HG03139 (cell line): ENCODE data around the gene ALOX15.
"Not testable (repeated sequence)": the region's sequence is repeated elsewhere in the genome, so short reads cannot be mapped to it uniquely, and the experiment has no call there.

Experiments used
- ATAC-seq: cut with Tn5 transposase; IDR thresholded peaks from one replicate; pipeline ENCODE4 v1.9.1; 2021; ENCODE audit not compliant: unreplicated experiment

ALOX15 gene, protein sequence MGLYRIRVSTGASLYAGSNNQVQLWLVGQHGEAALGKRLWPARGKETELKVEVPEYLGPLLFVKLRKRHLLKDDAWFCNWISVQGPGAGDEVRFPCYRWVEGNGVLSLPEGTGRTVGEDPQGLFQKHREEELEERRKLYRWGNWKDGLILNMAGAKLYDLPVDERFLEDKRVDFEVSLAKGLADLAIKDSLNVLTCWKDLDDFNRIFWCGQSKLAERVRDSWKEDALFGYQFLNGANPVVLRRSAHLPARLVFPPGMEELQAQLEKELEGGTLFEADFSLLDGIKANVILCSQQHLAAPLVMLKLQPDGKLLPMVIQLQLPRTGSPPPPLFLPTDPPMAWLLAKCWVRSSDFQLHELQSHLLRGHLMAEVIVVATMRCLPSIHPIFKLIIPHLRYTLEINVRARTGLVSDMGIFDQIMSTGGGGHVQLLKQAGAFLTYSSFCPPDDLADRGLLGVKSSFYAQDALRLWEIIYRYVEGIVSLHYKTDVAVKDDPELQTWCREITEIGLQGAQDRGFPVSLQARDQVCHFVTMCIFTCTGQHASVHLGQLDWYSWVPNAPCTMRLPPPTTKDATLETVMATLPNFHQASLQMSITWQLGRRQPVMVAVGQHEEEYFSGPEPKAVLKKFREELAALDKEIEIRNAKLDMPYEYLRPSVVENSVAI

DNA sequence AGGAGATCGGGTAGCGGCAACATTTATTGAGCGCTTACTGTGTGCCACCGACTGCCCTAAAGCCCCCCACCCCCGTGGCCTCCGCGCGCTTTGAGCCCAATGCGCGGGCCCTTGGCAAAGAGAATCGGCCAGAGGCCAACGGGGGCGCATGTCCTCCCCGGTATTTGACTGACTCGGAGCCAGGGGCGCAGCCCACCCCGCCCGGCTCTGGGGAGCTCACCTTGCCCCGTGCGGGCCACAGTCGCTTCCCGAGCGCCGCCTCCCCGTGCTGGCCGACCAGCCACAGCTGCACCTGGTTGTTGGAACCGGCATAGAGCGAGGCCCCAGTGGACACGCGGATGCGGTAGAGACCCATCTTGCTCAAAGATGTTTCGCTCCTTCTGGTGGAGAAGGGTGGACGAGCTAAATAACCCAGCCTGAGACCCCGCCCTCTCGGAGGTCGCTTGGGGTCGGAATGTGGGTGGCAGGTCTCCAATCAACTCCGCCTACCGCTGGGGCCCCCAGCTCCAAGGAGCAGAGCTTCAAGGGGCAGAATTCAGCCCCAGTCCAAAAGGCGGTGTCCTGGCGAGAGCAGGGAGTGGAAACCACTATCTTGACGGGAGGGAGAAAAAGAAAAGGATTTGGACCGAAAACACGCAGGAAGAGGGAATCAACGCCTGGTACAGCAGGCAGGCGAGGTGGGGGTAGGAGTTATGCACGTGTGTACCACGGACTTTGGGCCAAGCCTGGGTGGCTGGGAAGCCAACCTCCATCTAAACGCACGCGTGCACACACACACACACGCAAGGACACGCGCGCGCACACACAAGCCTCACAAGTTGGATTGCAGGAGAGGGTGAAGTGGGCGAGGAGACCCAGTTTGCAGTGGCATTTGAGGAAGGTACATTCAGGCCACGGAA lies at the start of gene ALOX15:
Gene ALOX15 (minus strand): TSS at position 382 of the 899 bp plus-strand sequence. CDS start 27 bp downstream, at position 355.
- no peak for ATAC-seq

DNA sequence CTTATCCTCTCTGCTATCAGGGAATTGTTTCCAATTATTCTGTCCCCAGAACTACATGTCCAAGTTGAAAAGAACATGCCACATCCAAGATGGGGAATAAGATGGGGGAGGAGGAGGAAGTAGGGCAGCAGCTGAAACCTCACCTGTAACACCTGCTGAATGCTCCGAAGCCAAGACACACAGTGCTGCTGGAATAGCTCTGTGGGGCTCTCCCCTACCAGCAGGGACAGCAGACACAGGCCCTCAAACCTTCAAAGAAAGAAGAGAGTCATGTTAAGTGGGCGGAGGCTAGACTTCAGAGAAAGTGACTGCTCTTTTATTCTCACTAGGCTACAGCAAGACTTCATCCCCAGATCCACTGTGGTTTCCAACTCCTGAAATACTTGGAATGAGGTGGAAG lies 49.3 kb upstream of the ALOX15 start:
- ATAC-seq = no peak

DNA sequence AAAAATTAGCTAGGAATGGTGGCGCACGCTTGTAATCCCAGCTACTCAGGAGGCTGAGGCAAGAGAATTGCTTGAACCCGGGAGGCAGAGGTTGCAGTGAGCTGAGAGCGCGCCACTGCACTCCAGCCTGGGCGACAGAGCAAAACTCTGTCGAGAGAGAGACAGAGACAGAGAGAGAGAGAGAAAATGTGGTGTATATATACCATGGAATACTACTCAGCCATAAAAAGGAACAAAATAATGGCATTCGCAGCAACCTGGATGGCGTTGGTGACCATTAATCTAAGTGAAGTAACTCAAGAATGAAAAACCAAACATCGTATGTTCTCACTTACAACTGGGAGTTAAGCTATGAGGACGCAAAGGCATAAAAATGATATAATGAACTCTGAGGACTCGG lies 48.4 kb upstream of the ALOX15 start:
- not testable (repeated sequence) for ATAC-seq

DNA sequence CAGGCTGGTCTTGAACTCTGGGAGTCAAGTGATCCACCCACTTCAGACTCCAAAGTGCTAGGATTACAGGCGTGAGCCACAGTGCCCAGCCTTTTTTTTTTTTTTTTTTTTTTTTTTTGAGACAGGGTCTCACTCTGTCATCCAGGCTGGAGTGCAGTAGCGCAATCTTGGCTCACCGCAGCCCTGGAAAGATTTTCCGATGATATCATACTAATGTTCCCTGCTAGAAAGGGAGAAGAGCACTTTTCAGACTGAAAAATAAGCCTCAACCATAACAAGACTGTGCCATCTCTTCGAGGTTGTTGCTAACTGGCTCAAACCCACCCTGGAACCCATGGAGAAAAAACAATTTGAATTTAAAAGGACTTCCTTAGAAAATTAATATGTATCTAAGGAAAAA lies 42.3 kb upstream of the ALOX15 start:
- ATAC-seq = not testable (repeated sequence)

DNA sequence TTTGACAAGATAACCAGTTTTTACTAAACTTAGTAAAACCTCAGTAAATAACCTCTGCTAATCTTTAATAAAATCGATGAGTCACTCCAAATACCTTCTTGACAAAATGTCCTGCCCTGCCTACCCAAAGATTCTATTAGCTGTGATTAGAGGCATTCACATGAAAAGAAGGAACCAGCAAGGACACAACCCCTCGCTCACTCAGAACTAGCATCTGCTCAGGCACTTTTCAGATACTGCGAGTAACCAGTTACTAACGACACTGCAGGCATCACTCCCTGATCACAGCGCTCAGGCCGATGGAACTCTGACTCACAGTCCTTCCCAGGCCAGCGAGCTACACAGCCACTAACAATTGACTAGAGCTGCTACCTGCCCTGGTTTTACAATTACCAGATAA lies 38.2 kb upstream of the ALOX15 start:
- ATAC-seq = no peak

DNA sequence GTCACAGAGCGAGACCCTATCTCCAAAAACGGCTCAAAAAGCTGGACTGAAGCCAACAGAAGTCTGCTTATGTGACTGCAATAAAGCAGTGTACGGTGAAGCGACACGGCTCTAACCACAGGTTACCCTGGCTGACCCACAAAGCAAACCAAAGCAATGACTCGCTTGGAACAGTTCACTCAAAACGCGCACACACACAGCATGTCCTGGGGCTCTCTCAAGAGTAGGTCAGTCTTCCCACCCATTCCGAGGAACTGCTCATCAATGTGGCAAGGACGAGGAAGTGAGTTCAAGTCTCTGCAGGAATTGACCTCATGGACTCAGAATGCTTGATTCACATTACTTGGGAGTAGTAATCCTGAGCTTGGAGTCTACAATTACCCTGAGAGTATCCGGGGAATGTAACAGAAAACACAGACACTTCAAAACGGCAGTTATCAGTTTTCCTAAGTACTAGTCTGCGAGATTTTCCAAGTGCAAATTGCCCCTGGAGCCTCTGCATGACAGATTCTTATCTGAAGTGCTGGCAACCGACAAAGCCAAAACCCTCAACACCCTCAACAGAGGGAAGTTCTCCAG lies 37.1 kb upstream of the ALOX15 start:
- no peak for ATAC-seq

DNA sequence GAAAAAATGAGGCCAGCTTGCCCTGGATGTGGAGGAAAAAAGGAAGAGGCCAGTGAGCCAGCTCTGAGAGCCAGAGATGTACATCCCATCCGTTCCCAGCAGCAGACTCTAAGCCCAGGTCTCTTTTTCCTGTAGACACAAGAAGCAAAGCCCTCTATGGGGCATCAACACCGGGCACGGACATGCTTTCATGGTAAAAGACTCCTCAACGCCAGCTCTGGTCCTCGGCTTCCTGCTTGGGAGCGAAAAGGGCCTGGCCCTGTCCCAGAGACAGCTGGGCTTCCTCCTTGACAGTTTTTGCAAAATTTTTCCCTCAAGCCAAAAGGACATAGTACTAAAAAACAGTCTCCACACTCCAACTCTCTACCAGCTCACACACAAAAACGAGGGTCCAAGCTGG lies 35.3 kb upstream of the ALOX15 start:
- no peak for ATAC-seq

DNA sequence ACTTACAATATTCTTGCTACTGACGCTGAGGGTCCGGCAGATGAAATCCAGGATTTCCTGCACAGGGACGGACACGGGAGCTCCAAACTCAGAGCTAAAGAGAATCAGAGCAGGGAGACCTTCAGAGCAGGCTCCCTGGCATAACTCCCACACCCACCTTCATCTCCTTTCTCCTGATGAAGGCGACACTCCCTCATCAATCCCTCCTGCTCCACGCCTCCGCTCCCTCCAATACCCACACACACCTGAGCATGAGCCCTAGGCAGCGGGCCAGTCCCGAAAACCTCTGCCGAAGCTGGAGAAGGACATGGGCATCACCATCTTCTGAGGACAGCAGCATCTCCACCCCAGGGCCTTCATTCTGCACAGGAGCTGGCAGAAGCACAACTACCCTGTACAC lies 34.3 kb upstream of the ALOX15 start:
- no peak for ATAC-seq

DNA sequence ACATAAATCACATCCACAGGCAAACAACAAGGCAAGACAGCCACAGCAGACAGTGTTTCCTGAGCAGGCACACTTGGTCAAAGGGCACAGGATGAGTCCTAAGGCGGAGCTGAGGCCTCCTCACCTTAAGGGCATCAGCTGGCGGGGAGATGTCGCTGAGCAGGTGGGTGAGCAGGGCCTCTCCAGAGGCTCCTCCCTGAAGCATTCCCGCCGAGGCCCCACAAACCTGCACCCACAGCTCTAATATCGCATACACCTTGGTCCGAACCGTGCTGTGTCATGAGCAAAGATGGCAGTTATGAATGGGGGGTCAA lies 33.2 kb upstream of the ALOX15 start:
- no peak for ATAC-seq

DNA sequence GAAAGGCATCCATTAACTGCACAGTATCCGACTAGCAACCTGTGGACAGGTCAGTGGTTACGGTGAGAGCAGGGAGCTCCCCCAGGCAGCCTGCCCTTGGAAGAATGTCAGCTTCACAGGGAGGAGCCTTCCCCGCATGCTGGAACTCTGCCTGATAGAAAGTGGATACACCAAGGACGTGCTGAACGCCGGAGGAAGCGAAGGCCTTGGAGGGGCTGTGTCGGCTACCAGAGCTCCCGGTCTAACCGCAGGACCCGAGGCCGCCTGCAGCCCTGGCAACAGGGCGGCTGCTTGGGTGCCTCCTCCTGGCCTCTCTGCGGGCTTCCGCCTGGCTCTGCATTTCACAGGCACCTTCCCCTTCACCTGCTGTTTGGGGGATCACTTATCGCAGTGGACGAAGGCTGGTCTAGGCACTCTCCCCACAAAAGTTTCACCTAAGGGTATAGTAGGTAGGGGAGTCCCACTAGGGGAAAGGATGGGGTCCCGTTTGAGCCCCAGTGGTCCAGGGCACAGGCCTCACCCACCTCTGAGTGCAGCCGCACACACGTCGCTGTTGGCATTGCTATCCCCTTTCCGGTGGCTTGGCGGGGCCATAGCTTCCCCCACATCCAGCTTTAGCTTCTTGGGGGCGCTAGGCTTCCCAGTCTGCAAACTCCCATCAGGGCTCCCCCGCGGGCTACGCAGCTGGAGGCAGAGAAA lies 32.7 kb upstream of the ALOX15 start:
- ATAC-seq = no peak

DNA sequence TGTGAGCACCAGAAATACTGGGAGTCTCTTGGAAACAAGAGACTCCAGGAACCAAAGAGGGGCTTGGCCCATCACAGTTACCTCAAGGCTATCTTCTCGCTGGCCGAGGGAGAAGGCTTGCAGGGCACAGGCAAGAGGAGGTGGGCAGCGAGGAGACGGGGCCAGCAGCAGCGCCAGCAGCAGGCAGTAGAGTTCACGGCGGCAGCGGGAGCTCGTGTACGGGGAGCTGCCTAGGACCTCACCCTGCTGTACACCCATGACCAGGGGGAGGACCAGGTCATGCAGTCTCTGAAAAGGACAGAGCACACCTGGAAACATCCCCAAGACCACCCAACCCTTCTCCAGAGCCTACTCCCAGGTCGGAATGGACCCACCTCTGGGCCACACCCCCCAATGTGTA lies 31.7 kb upstream of the ALOX15 start:
- no peak for ATAC-seq

DNA sequence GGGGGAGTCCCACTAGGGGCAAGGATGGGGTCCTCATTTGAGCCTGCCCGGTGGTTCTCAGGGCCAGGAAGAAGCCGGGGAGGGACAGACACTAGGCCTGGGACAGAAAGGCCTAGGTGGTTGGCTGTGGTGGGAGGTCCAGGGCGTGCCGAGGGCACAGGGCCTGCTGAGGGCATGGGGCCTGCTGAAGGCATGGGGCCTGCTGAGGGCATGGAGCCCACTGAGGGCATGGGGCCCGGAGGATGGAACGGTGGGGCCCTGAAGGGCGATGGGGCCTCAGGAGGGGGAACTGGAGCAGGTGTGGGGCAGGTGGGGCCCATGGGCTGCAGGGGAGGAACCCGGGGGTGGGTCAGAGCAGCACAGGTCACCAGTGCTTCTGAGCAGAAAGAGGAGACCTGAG lies 31.3 kb upstream of the ALOX15 start:
- ATAC-seq = no peak

DNA sequence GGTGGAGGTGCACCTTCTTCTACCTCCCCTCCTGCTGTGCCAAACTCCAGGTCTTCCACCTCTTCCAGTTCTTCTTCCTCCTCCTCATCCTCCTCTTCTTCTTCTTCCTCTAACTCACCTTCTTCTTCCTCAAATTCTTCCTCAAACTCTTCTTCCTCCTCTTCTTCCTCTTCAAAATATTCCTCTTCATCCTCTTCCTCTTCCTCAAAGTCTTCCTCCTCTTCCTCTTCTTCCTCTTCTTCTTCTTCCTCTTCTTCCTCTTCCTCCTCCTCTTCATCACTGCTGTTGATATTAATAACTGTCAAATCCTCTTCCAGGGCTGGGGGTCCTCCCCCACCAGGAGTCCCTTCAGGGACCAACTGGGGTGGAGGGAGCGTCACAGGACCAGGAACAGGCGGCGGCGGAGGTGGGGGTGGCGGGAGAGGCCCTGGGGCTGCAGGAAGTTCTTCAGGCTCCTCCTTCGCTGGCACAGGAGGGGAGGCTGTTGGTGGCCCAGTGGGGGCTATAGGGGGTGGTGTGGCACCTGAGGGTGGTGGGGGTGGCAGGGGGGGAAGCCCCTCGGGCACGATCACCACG lies 30.7 kb upstream of the ALOX15 start:
- no peak for ATAC-seq

DNA sequence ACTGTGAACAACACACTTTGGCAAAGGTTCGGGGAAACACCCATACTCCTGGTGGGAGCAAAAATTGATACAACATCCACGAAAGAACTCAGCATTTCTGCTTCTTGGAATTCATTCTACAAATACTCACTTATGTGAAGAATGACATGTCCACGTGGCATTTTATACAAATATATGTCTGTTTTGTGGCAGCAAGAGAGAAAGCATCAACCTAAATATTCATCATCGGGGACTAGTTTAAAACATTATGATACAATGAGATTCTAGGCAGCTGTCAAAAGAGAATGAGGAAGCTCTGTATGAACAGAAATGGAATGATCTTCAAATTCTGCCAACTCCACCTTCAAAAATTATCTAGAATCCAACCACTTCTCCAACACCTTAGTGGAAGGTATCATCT lies 25.7 kb upstream of the ALOX15 start:
- ATAC-seq = no peak

DNA sequence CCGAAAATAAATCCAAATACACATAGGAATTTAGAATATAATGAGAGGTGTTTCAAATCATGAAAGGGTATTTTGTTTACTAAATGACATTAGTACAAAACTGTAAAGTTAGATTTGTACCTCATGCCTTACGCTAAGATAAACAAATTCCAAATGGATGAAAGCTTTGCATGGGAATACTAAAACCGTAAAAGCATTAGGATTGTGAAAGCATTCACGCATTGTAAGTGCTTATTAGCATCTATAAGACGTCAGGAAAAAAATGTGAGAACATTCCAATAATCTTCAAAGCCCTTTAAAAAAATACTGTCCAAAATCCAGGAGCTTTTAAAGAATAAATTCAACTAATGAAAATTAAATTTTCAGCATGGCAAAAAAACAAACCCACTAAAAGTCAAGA lies 24.8 kb upstream of the ALOX15 start:
- ATAC-seq = no peak

DNA sequence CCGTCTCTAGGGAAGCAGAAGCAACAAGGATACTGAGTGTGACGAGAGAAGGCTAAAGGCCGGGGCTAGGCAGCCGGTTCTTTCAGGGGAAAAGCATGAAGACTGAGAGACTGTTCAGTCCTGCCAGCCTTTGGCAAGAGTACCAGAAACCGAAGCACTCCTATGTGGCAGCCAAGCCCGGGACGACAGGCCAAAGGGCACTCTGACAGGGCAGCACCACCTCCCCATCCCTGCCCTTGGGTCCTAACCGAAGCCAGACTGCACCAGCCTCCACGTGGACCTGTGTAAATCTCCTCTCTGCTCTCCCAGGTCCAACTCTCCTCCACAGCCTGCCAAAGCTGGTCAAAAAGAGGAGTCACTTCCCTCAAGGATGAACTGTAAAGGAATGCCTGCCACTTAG lies 23.5 kb upstream of the ALOX15 start:
- ATAC-seq = no peak

DNA sequence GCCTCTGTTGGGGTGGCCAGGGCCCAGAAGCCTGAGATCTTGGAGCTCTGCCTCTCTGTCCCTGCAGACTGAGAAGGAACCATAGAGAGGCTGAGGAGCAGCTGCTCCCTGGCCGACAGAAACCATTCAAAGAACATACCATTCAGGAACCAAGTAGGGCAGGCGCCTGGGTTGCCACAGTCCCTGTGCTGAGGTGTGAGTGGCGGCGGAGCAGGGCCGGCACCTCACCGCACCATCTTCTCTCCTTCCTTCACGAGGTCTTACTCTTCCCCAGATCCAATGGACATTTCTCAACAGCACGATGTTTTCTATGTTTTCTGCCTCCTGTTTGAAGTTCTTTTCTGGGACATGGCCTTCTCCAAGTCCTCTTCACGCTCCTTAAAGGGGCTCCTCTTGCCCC lies 22.8 kb upstream of the ALOX15 start:
- ATAC-seq = no peak

DNA sequence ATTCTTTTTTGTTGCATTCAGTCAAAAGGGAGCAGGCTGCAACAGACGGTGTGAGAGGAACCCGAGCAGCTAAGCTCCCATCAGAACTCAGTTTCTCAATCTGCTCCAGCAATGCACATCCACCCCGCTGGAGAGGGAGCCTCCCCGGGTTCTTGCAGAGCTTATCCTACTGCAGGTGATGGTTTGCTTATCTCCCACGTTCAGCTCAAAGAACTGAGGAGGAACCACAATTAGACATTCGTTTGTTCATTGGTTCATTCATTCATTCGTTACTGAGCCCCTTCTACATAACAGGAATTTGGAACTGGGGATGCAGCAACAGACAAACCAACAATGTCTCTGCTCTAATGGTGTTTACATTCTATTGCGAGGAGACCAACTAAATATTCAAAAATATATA lies 22.2 kb upstream of the ALOX15 start:
- ATAC-seq = no peak

DNA sequence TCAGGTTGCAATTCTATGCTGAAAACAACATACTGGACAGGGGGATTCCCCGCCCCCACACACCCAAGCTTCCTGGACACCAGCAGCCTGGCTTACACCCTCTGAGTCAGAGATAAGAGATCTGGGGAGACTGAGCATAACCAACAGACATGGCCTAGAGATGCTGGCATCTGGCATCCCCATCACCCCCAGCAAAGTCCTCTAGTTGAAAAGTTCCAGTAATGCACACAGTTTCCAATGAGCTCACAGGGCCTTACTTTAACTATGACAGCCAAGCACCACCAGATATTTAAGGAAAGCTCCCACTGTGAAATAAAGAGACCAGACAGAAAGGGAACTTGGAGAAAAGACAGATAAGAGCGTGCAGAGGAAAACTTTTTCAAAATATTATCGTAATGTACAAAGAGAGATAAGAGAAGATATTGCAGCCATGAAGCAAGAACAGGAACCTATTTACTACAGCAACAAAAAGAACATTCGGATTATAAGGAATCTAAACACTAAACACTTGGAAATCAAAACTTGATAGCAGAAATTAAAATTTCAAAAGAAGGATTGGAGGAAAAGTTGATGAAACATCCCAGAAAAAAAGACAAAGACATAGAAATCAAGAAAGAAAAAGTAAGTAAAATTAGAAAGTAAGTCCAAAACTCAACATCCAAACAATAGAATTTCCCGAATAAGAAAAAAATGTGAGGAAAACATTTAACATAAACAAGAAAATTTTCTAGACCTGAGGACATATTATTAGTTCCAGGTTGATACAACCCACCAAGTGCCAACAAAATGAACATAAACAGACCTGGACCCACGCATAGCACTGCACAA lies 17.2 kb upstream of the ALOX15 start:
- ATAC-seq = no peak

DNA sequence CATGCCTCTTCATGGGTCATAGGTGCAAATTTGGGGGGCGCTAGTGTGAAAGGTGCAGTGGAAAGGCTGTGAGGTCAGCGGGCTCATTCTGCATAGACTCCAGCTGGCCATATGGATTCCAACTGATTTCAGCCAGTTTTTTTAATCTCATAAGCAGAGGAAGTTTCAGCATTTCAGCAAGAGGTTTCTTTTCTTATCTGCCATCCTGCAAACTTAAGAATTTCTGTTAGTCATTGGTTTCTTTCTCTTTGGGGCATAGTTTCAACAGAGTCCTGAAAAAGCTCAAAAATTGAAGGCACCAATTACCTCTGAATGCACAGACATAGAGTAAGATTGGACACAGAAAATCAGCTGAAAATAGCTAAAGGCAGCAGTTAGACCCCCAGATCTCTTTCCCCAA lies 16.2 kb upstream of the ALOX15 start:
- no peak for ATAC-seq
